ENCODE measurements around the gene IL23A. TPM values are rescaled to one million over a fixed set of nuclear protein-coding genes. Genes with fewer than 3 reads are reported as not detected.

IL23A gene
- total RNA-seq, 1 donor from 2014 or later, result under 0.01 TPM

GRCh38 chr12:56359851-56360767 lies 21.4 kb downstream of the IL23A start, which contains the start of gene STAT2:
STAT2 (minus strand) TSS chr12:56360107; CDS start chr12:56356571, 3,536 bp downstream.
- peak; percentile 97 to 100 for DNase-seq (ENCODE audit: low read depth in 2 of 2)

- no peak for DNase-seq (ENCODE audit: low read depth in 2 of 2)
Observed at GRCh38 chr12:56361487-56362129, 22.9 kb downstream of the IL23A start.

GRCh38 chr12:56362130-56363059 lies 23.7 kb downstream of the IL23A start, which contains the start of gene APOF:
APOF (minus strand) TSS chr12:56362857; CDS start chr12:56362745, 112 bp downstream.
- DNase-seq (ENCODE audit: low read depth in 2 of 2), result no peak

- DNase-seq (ENCODE audit: low read depth in 2 of 2), result no peak
Observed at GRCh38 chr12:56366948-56367347, 28.3 kb downstream of the IL23A start.

- no peak for DNase-seq (ENCODE audit: low read depth in 2 of 2)
Observed at GRCh38 chr12:56373515-56373914, 34.8 kb downstream of the IL23A start.

GRCh38 chr12:56374726-56375597 lies 36.3 kb downstream of the IL23A start:
- peak; percentile 58 to 80 for DNase-seq (ENCODE audit: low read depth in 2 of 2)

GRCh38 chr12:56375598-56376434 lies 37.1 kb downstream of the IL23A start:
- DNase-seq (ENCODE audit: low read depth in 2 of 2), result no peak

GRCh38 chr12:56377310-56377988 lies 38.8 kb downstream of the IL23A start:
- peak in 1 of 2 donors; percentile 66 for DNase-seq (ENCODE audit: low read depth in 2 of 2)

- no peak for DNase-seq (ENCODE audit: low read depth in 2 of 2)
Observed at GRCh38 chr12:56377989-56378316, 39.3 kb downstream of the IL23A start.

GRCh38 chr12:56382611-56383010 lies 43.9 kb downstream of the IL23A start:
- DNase-seq (ENCODE audit: low read depth in 2 of 2), result no peak

GRCh38 chr12:56385873-56386272 lies 47.2 kb downstream of the IL23A start:
- DNase-seq (ENCODE audit: low read depth in 2 of 2), result peak; percentile 13 to 15

- DNase-seq (ENCODE audit: low read depth in 2 of 2), result no peak
Observed at GRCh38 chr12:56387152-56387736, 48.6 kb downstream of the IL23A start.

GRCh38 chr12:56389412-56389811 lies 50.7 kb downstream of the IL23A start:
- no peak for DNase-seq (ENCODE audit: low read depth in 2 of 2)

Other genes starting within 250 kb of the IL23A start
- gene PA2G4, start 234.3 kb upstream of the IL23A start, total RNA-seq, result 80.8 and 102 TPM in 2 replicates
- gene RPL41, start 222.3 kb upstream of the IL23A start, total RNA-seq, result 2,546 and 2,559 TPM in 2 replicates
- 2.6 and 5.0 TPM in 2 replicates for gene ZC3H10, start 220.6 kb upstream of the IL23A start, total RNA-seq
- 270 and 326 TPM in 2 replicates for gene ESYT1, start 210.6 kb upstream of the IL23A start, total RNA-seq
- 63.6 and 75.0 TPM in 2 replicates for gene MYL6B, start 186.3 kb upstream of the IL23A start, total RNA-seq
- gene MYL6, start 180.5 kb upstream of the IL23A start, total RNA-seq, result 2,671 and 3,118 TPM in 2 replicates
- 31.4 and 45.8 TPM in 2 replicates for gene SMARCC2, start 149.4 kb upstream of the IL23A start, total RNA-seq
- 42.5 and 73.0 TPM in 2 replicates for gene RNF41, start 117.0 kb upstream of the IL23A start, total RNA-seq
- 17.5 and 21.1 TPM in 2 replicates for gene NABP2, start 114.5 kb upstream of the IL23A start, total RNA-seq
- not detected in 2 replicates for gene SLC39A5, start 108.8 kb upstream of the IL23A start, total RNA-seq
- 8.3 and 10.7 TPM in 2 replicates for gene ANKRD52, start 80.5 kb upstream of the IL23A start, total RNA-seq
- 5.9 and 7.9 TPM in 2 replicates for gene COQ10A, start 71.9 kb upstream of the IL23A start, total RNA-seq
- 75.6 and 111 TPM in 2 replicates for gene CS, start 38.6 kb upstream of the IL23A start, total RNA-seq
- 55.6 and 69.2 TPM in 2 replicates for gene CNPY2, start 22.9 kb upstream of the IL23A start, total RNA-seq
- gene PAN2, start 4.9 kb upstream of the IL23A start, total RNA-seq, result 5.7 and 10.9 TPM in 2 replicates
- gene STAT2, start 21.2 kb downstream of the IL23A start, total RNA-seq, result 34.7 and 79.4 TPM in 2 replicates
- gene APOF, start 24.0 kb downstream of the IL23A start, total RNA-seq, result not detected in 2 replicates
- gene TIMELESS, start 110.5 kb downstream of the IL23A start, total RNA-seq, result 7.3 and 8.3 TPM in 2 replicates
- under 0.01 and 0.40 TPM in 2 replicates for gene MIP, start 115.8 kb downstream of the IL23A start, total RNA-seq
- 1.3 and 1.8 TPM in 2 replicates for gene SPRYD4, start 129.7 kb downstream of the IL23A start, total RNA-seq
- 0.20 TPM in 1 of 2 replicates, not detected in the other for gene GLS2, start 149.3 kb downstream of the IL23A start, total RNA-seq
- 26.2 and 33.1 TPM in 2 replicates for gene RBMS2, start 182.9 kb downstream of the IL23A start, total RNA-seq